ENCODE measurements around the gene KCND1. TPM values are rescaled to one million over a fixed set of nuclear protein-coding genes. Genes with fewer than 3 reads are reported as not detected.

Gene KCND1
- total and polyA plus RNA-seq, 2 experiments from 2014 or later: 2.7 to 5.6 TPM

DNA sequence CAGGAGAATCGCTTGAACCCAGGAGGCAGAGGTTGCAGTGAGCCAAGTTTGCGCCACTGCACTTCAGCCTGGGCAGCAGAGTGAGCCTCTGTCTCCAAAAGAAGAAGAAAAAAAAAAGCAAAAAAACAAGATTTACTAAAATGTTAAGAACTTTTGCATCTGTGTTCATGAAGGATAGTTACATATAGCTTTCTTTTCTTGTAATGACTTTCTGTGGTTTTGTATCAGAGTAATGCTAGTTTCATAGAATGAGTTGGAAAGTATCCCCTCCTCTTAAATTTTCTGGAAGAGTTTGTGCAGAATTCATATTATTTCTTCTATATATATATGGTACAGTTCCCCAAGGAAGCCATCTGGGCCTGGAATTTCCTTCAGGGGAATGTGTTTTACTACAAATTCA is 47.4 kb upstream of the KCND1 start:
- no peaks in the 10 kb centered on the region for H4K20me1 ChIP-seq (replicated peaks; ENCODE audit: insufficient read depth)
- peaks cover 3% of the 10 kb centered on the region; the same call in 1 of the 3 replicates for H3K36me3 Mint-ChIP-seq (ENCODE audit: low read depth)
- no peaks in the 10 kb centered on the region for H3K27me3 Mint-ChIP-seq (ENCODE audit: insufficient read depth, low read depth, poor library complexity)
- no peaks in the 10 kb centered on the region for H3K79me2 ChIP-seq (replicated peaks; ENCODE audit: insufficient read depth)
- no peaks in the 10 kb centered on the region for H3K36me3 ChIP-seq (ENCODE audit: insufficient read depth)
- no peak overlapping the region for H3K27ac Mint-ChIP-seq
- H3K9me2 ChIP-seq (ENCODE audit: insufficient read depth): no peaks in the 10 kb centered on the region
- no peaks in the 10 kb centered on the region for H3K4me1 Mint-ChIP-seq
- no peak for DNase-seq (ENCODE audit: low spot score)
- H3K4me3 ChIP-seq: no peak overlapping the region
- H3F3A ChIP-seq (replicated peaks; ENCODE audit: low read depth): no peaks in the 10 kb centered on the region
- no peak for TF ChIP-seq ZNF331 (CRISPR knock-in tag; IDR thresholded peaks at IDR 0.05; ENCODE audit: low read depth)
- TF ChIP-seq REST (IDR thresholded peaks at IDR 0.05; ENCODE audit: unreplicated experiment): no peak
- no peak for TF ChIP-seq EZH2 (IDR thresholded peaks at IDR 0.05; ENCODE audit: low read depth, unreplicated experiment)
- no peak for TF ChIP-seq EZH2phosphoT487 (IDR thresholded peaks at IDR 0.05; ENCODE audit: unreplicated experiment)
- TF ChIP-seq NANOG (IDR thresholded peaks at IDR 0.05; ENCODE audit: borderline replicate concordance): no peak
- TF ChIP-seq, protein P1, sequence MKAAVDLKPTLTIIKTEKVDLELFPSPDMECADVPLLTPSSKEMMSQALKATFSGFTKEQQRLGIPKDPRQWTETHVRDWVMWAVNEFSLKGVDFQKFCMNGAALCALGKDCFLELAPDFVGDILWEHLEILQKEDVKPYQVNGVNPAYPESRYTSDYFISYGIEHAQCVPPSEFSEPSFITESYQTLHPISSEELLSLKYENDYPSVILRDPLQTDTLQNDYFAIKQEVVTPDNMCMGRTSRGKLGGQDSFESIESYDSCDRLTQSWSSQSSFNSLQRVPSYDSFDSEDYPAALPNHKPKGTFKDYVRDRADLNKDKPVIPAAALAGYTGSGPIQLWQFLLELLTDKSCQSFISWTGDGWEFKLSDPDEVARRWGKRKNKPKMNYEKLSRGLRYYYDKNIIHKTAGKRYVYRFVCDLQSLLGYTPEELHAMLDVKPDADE (IDR thresholded peaks at IDR 0.05): no peak
- TF ChIP-seq ZNF114 (CRISPR knock-in tag; IDR thresholded peaks at IDR 0.05): no peak
- no peak overlapping the region for H3K27ac ChIP-seq (ENCODE audit: low read depth)
- ATAC-seq: no peak
- H3K27me3 ChIP-seq (ENCODE audit: insufficient read depth): no peaks in the 10 kb centered on the region
- H3K4me2 ChIP-seq: no peak overlapping the region
- no peak overlapping the region for H3K4me3 Mint-ChIP-seq
- no peaks in the 10 kb centered on the region for H3K4me1 ChIP-seq (ENCODE audit: insufficient read depth)
- H2AFZ ChIP-seq: no peak overlapping the region
- H3K9me3 Mint-ChIP-seq: no peaks in the 10 kb centered on the region

- no peak for ATAC-seq
These were observed 32.1 kb upstream of the KCND1 start for GRCh38 chrX:49003696-49004095.

More at GRCh38 chrX:49003696-49004095, 32.1 kb upstream of the KCND1 start:
- Histone ChIP-seq H3K79me2 (replicated peaks; ENCODE audit: insufficient read depth) (peaks cover 12% of the 10 kb centered on the region), H3K9me2 (ENCODE audit: insufficient read depth) (no peaks in the 10 kb centered on the region), H3F3A (replicated peaks; ENCODE audit: low read depth) (no peaks in the 10 kb centered on the region), H3K4me1 (ENCODE audit: insufficient read depth) (no peaks in the 10 kb centered on the region; the same call in 1 of the 2 replicates), H3K36me3 (ENCODE audit: insufficient read depth) (no peaks in the 10 kb centered on the region), H3K27ac (ENCODE audit: low read depth) (no peak overlapping the region), H3K4me3 (no peak overlapping the region), H2AFZ (no peak overlapping the region), H4K20me1 (replicated peaks; ENCODE audit: insufficient read depth) (no peaks in the 10 kb centered on the region), H3K4me2 (no peak overlapping the region), H3K27me3 (ENCODE audit: insufficient read depth) (no peaks in the 10 kb centered on the region)
- Mint-ChIP-seq H3K36me3 (ENCODE audit: low read depth) (peaks cover 21% of the 10 kb centered on the region), H3K9me3 (no peaks in the 10 kb centered on the region), H3K4me3 (peak overlapping the region; percentile 59), H3K27ac (peak overlapping the region; percentile 87; the same call in 1 of the 2 replicates), H3K4me1 (peaks cover 12% of the 10 kb centered on the region), H3K27me3 (ENCODE audit: insufficient read depth, low read depth, poor library complexity) (peaks cover 3% of the 10 kb centered on the region)
- TF ChIP-seq CREB1 (CRISPR knock-in tag; IDR thresholded peaks at IDR 0.05; ENCODE audit: low read depth) (no peak), STAT1 (IDR thresholded peaks at IDR 0.05; ENCODE audit: unreplicated experiment) (no peak), NANOG (IDR thresholded peaks at IDR 0.05; ENCODE audit: borderline replicate concordance) (no peak), ZNF114 (CRISPR knock-in tag; IDR thresholded peaks at IDR 0.05) (no peak), JUNB (IDR thresholded peaks at IDR 0.05; ENCODE audit: unreplicated experiment) (no peak), POLR2AphosphoS5 (IDR thresholded peaks at IDR 0.05; ENCODE audit: low read depth) (no peak), ZNF331 (CRISPR knock-in tag; IDR thresholded peaks at IDR 0.05; ENCODE audit: low read depth) (no peak), EZH2phosphoT487 (IDR thresholded peaks at IDR 0.05; ENCODE audit: unreplicated experiment) (no peak), ZNF462 (CRISPR knock-in tag; IDR thresholded peaks at IDR 0.05) (no peak)
- peak; percentile 35 for DNase-seq (ENCODE audit: low spot score)
